GM21423 (cell line): ENCODE data around the gene SLC12A3.
A peak's percentile ranks its signal among the peaks of the same experiment; 100 is the strongest.

Experiments
- ATAC-seq: cut with Tn5 transposase; IDR thresholded peaks from one replicate; pipeline ENCODE4 v1.9.1; 2021; ENCODE audit warnings: mild to moderate bottlenecking, moderate library complexity; ENCODE audit not compliant: unreplicated experiment

Gene SLC12A3

GRCh38 chr16:56848029-56848936 lies 16.7 kb upstream of the SLC12A3 start:
- no peak for ATAC-seq

GRCh38 chr16:56848955-56849689 lies 15.9 kb upstream of the SLC12A3 start:
- no peak for ATAC-seq

GRCh38 chr16:56849690-56850680 lies 15.0 kb upstream of the SLC12A3 start:
- no peak for ATAC-seq

GRCh38 chr16:56851671-56852400 lies 13.2 kb upstream of the SLC12A3 start:
- ATAC-seq: no peak

- no peak for ATAC-seq
Measured at GRCh38 chr16:56852401-56852730, 12.6 kb upstream of the SLC12A3 start.

GRCh38 chr16:56852968-56853367 lies 12.0 kb upstream of the SLC12A3 start:
- ATAC-seq: no peak

- ATAC-seq: no peak
Measured at GRCh38 chr16:56855201-56855600, 9.8 kb upstream of the SLC12A3 start.

- ATAC-seq: no peak
Measured at GRCh38 chr16:56855946-56856345, 9.1 kb upstream of the SLC12A3 start.

- no peak for ATAC-seq
Measured at GRCh38 chr16:56856876-56857447, 8.0 kb upstream of the SLC12A3 start.

GRCh38 chr16:56858374-56858773 lies 6.6 kb upstream of the SLC12A3 start:
- ATAC-seq: no peak

GRCh38 chr16:56859636-56860035 lies 5.4 kb upstream of the SLC12A3 start:
- no peak for ATAC-seq

GRCh38 chr16:56860226-56861020 lies 4.6 kb upstream of the SLC12A3 start:
- ATAC-seq: peak; percentile 62

GRCh38 chr16:56861092-56861610 lies 3.9 kb upstream of the SLC12A3 start:
- ATAC-seq: no peak

- no peak for ATAC-seq
Measured at GRCh38 chr16:56861756-56862155, 3.3 kb upstream of the SLC12A3 start.

- ATAC-seq: no peak
Measured at GRCh38 chr16:56862776-56863175, 2.2 kb upstream of the SLC12A3 start.

GRCh38 chr16:56865394-56866062 lies 521 bp downstream of the SLC12A3 start:
- no peak for ATAC-seq

GRCh38 chr16:56866955-56867830 lies 2.2 kb downstream of the SLC12A3 start:
- no peak for ATAC-seq
